Activated T-helper 1 cell treated with anti-CD3 and anti-CD28 coated beads, Interleukin-2, amount 50 U/mL, for 16 hours (primary cell): Measurements from ENCODE around the gene RUBCNL.

Source experiments
- DNase-seq, 2 donors: peaks; one replicate each; pipeline ENCODE4 v3.0.0-alpha.2; 2020; ENCODE audit warnings: low read depth in 1 of 2, low spot score in 1 of 2

Gene RUBCNL

DNA sequence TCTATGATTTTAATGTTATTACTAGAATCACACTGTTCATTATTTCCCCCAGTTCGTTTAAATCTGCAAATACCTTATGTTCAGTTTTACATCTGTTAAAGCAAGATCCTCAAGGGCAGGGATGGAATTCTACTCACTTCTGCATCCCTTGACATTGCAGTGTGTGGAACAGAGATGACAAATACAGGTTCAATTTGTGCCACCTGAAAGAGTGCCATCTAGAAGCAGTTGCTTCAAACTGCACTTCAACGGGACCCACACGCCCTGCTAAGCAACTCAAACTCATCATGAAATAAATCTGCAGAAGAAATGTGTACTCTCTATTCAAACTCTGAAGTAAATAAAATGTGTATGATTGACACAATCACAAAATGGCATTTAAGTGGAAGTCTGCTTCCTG, 44.5 kb downstream of the RUBCNL start:
- no peak for DNase-seq

DNA sequence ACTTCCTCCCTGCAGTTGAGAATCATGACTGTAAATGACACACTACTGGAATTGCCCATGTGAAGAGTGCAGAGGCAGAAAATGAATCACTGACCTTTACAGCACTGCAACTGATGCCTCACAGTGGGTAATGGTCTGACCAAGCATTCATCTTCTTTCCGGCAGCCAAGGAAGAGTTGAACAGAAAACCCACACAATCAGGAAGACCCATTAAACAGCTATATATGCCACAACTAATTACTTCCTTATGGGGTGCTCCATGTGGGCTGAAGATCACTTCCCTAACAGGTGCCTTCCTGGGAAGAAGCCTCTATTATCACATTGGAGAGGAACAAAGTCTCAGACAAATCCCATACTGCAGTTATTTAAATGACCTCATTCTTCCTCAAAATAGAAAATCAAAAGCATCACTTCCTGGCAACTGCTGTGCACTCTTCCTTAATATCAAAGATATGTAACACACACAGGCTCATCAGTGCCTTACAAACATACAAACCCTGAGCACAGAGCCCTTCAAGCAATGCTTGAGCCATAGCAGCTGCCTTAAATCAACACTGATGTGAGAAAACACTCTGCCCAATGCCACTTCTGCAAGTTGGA, 45.8 kb downstream of the RUBCNL start:
- no peak for DNase-seq

DNA sequence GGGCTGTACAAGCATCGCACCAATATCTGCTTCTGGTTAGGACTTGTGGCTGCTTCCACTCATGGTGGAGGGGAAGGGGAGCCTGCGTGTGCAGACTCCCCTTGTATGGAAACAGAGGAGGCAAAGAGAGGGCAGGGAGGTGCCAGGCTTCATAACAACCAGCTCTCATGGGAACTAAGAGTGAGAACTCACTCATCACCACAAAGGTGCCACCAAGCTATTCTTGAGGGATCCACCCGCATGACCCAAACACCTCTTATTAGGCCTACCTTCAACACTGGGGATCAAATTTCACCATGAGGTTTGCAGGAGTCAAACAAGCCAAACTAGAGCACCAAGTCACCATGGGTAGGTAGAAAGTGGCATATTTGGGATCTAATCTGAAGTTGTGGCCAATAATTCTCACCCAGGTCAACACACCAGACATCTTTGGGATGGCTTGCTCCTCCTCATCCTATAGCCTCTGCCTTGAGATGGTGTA, 46.4 kb downstream of the RUBCNL start:
- no peak for DNase-seq

DNA sequence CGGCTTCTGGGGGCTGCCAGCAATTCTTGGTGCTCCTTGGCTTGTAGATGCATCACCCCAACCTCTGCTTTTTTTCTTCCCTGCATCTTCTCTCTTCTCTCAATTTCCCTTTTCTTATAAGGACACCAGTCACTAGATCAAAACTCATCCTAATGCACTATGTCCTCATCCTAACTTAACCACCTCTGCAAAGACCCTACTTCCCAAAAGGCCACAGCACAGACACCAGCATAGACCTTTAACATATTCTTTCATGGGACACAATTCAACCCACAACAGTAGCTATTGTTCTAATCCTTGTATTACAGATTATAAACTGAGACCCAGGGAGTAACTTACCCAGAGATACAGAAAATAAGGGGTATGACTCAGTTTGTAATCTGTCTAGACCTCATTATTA, 47.0 kb downstream of the RUBCNL start:
- no peak for DNase-seq

DNA sequence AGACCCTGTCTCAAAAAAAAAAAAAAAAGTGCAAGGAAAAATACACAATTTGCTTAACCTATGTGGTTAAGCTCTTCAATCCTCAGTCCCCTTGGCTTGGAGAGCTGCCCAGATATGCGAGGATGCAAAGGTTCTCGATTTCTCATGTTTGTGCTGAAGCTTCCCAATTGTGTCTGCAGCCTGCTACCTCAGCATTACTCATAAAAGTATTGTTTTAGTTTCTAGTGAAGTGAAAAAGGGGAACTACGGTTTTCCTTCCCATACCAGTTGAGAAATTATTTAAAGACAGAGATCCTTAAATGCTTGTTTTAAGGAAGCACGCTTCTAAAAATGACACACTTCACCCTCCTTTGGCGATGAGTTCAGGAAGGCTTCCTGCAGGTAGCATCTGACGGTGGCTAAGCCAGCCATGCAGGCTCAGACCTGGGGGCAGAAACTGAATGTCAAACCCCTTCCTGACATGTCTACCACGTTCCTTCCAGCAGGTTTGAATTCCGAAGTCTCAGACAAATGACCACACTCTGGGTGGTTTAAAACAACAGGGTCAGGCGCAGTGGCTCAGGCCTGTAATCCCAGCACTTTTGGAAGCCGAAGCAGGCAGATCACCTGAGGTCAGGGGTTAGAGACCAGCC, 47.9 kb downstream of the RUBCNL start:
- DNase-seq: no peak

DNA sequence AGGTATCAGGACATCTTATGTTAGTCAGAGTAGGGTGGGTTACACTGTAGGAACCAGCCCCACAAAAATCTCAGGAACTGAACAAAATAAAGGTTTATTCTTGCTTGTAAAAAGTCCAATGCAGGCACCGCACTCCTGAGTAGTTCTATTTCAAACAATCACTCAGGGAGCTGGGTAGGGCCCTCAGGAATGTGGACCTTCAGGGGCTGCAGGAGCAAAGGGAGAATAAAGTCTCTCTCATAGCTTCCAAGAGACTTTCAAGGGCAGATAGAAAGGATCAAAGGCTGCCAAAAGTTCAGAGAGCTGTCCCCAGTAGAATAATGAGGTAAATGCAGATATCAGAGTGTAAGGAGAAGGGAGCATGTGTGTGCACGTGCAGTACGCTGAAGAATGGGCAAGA, 49.4 kb downstream of the RUBCNL start:
- no peak for DNase-seq

DNA sequence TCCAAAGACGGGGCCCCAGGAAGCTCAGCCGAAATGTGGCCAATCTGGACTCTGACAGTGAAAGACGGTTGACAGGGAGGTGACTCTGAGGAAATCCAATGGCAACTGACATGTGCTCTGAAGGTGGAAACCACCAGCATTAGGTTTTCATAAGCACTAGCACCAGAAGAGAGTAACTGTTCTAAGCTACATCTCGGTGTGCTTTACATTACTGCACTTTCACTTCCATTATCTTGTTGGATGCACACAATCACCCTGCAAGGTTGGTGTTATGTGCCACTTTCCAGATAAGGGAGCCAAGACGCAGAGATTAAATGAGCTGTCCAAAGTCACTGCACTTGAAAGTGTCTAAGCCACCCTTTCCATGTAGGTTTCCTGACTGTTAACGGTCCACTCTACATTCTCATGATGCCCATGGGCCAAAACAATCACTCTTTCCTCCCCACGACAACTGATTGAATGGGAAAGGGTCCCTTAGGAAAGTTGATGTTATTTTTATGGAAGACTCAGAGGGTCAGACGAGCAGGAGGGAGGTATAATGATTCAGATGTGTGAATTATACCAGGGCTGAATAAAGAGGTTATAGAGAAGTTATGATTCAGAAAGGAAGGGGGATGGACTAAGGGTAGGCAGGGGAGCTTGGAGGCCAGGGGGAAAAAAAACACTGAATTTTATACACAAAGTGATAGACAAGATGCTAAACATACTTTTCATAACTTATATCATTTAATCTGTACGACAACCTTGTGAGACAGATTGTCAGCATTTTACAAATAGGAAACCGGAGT, 52.8 kb downstream of the RUBCNL start:
- no peak for DNase-seq

DNA sequence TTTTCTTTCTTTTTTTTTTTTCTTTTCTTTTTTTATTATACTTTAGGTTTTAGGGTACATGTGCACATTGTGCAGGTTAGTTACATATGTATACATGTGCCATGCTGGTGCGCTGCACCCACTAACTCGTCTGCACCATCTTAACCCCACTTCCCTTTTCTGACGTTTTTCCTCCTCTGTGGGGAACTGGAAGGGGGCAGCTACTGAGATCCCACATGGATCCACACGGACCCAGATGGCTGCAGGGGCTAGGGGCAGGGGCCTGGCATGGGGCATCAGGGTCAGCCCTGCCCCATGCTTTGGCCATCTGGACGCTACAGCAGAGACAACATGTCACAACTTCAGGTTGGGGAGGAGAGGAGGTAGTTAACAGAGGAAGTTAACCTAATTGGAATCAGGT, 54.3 kb downstream of the RUBCNL start:
- no peak for DNase-seq

DNA sequence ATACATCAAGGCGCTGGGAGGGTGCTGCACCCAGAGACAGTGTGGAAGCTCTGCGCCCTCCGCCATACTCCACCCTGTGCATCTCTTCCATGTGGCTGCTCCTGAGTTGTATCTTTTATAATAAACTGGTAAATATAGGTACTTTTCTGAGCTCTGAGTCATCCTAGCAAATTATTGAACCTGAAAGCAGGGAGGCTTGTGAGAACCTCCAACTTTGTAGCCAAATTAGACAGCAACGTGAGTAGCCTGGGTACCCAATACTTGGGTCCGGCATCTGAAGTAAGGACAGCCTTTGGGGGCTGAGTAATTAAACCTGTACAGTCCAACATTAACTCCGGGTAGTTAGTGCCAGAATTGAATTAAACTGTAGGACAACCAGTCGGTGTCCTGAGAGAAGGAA, 57.4 kb downstream of the RUBCNL start:
- no peak for DNase-seq

DNA sequence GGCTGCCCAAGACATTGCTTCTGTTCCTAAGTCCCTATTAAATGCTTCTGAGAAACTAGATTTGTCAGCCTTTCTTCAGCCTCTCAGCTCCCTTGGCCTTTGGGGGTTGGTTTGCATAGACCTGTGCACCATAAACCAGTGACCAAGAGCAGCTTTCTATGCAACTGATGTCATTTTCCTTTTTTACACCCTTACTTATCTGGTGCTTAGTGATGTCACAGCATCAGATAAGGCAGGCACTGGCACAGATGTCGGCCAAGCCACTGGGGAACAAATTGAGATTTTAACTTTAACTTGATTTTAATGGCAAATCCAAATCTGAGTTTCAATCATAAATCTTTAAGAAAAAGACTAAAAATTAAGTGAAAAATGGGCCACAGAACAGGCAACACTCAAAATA, 59.8 kb downstream of the RUBCNL start:
- DNase-seq: no peak

DNA sequence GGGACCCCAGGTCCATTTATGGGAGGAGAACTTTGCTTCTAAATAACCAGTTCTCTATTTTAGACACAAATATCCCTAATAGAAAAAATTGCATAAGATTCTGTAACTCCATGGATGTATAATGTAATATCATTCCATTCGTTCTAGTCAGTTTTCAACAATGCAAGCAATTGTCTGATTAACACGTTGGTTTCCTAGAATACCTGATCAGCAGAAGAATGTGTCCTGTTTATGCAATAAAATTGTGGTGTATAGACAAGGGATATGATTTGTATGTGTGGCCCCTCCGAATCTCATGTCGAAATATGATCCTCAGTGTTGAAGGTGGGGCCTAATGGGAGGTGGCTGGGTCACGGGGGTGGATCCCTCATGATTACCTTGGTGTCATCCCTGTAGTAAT, 62.1 kb downstream of the RUBCNL start:
- DNase-seq: no peak

DNA sequence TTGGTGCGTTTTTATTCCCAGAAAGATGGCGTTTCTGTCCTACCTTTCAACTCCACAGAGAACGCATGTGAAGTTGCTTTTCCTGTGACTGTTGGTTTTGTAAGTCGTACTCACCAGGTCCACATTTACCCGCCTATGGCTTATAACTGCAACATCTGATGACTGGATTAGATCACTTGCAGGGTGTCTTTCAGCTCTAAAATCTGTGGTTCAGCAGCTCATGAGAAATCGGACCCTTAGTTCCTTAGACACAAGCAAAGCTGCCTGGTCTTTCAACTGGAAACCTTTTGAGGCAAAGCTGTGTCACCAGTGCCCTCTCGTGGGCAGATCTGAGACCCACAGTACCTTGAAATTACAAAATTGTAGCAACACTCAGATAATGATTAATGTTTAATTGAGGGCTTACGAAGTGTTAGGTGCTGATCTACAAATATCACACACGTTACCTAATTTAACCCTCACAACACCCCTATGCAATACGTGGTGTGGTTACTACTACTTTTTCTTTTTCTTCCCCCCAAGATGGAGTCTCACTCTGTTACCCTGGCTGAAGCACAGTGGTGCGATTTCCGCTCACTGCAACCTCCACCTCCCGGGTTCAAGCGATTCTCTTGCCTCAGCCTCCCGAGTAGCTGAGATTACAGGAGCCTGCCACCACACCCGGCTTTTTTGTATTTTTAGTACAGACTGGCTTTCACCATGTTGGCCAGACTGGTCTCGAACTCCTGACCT, 65.4 kb downstream of the RUBCNL start:
- peak; percentile 37 to 41 for DNase-seq

DNA sequence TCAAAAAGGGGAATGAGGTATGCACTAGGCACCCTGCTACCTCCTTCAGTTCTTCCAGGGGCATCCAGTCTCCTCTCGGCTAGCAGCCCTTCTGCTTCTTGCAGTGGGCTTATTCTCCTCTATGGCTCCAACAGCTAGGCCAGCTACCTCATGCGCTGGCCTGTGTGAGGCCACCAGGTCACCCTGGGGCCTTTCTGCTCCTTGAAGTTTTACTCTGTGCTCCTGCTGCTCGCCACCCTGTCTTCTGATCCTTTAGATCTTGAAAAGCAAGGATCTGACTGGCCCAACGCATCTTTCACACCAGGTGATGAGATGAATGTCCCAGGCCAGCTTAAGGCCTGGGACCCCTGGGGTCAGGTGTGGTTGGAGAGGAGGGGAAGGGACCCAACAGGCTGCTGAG, 66.2 kb downstream of the RUBCNL start:
- DNase-seq: no peak

DNA sequence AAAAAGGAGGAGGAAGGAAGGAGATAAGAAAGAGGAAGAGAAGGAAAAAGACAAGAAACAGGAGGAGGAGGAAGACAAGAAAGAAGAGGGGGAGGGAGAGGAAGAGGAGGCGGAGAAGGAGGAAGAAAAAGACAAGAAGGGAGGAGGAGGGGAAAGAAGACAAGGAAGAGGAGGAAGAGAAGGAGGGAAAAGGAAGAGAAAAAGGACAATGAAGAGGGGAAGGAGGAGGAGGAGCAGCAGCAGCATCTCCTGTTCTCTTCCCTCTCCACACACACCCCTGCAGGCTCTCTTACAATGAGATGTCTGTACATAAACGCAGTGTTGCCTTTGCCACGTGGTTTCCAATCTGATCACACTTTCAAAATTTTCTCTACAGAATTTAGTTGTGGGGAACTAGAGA, 66.6 kb downstream of the RUBCNL start:
- DNase-seq: no peak

DNA sequence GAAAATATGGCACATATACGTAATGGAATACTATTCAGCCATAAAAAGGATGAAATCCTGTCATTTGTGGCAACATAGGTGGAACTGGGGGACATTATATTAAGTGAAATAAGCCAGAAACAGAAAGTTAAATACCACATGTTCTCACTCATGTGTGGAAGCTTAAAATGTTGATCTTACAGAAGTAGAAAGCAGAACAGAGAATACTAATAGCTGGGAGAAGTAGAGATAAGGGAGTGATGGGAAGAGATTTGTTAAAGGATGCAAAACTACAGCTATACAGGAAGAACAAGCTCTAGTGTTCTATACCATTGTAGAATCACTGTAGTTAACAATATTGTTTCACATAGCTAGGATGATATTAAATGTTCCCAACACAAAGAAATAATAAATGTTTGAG, 68.1 kb downstream of the RUBCNL start:
- no peak for DNase-seq

DNA sequence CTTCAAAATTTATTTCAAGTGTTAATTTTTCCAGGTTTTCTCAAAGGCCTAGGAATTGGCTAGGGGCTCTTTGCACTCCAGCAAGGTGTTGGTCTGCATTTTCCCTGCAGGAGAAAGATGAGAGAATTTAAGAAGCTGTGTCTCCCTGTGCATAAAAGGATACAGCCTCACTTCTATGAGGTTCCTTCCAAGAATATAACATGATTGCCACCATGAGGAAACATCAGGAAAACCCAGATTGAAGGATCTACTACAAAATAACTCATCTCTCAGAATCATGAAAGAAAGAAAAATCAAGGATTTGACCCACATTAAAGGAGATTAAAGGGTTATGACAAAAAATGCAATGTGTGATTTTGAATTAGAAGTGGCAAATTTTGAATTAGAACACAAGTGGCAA, 69.9 kb downstream of the RUBCNL start:
- no peak for DNase-seq

DNA sequence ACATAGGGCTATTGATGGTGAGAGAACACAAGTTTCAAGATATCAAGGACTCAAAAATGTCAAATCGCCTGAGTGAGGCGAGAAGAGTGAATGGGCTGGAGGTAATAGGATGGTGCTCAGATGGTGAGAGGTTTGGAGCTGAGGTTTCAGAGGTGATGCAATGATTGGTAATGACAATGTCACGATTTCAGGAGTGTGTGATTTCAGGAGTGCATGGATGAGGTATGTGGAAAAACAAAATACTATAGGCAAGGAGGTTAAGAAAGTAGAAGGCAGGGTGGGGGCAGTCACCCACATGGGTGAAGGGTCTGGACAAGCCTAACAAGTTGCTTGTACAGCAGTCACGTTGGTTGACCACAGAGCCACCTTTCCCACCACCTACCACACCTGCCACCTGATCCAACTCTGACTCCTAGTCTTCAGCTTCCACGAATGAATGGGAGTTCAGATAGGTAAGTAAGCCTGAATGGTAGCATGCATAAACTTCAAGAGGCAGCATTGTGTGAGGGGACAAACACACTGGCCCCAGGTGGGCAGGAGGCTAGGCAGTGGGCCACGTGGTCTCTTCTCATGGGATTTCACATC, 71.5 kb downstream of the RUBCNL start:
- DNase-seq: no peak

DNA sequence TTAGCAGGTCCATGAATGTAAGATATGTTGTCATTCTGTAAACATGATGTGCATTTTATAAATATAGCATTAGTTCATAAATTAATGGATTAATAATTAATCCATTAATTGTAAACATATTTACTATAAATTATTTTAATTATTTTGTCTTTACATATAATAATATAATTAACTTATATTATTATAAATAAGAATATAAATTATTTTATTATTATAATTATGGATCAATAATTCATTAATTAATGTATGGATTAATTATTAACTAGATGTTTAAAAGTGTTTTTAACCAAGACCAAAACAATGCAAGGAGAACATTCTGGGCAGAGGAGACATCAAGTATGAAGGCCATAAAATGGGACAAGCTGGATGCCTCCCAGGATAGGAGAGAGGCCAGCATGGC, 72.0 kb downstream of the RUBCNL start:
- no peak for DNase-seq

DNA sequence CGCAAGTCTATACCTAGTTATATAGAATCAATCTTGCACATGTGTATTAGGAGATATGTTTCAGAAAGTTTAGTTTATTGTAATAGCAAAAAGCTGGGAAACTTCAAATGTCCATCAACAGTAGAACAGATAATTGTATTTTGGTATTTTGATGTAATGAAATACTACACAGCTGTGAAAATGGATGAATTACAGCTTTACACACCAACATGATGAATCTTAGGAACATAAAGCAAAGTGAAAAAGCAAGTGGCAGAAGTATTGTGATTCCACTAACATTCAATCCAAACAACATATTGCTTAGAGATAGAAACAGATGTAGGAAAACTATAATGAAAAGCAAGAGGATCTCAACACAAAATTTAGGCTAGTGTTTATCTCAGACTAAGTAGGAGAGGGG, 72.5 kb downstream of the RUBCNL start:
- DNase-seq: no peak

DNA sequence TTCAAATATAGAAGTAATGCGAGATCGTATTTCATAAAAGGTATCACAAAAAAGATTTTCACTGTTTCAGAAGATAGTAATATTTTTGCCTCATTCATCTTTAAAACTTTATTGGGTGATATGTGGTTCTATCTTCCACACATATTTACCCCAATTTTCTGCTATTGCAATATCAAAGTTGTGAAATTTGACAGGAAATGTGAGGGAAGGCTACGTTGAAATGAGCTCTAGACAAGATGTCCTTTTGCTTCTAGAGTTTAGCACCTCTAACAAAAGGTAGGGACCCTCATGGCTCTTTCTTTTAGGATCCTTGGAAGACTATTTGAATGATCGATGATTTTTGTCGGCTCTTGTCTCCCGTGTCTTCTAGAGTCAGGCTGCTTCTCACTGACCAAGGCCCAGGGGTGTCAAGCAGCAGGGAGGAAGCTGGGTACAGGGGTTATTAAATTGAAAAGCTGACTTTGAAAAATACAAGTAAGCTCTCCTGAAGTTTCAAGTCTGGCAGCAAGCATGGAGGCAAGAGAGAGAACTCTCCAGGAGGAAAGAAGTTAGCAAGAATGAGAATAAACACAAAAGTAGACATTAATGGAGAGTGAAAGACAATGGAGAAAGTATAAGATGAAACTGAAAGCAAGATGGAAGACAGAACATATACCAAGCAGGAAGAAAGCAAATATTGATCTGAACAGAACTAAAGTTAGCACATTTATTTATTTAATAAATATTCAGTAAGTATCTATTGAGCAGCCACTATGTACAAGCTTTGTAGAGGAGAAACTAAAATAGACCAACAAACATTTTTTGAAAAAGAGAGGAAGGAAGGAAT, 73.4 kb downstream of the RUBCNL start:
- DNase-seq: no peak

DNA sequence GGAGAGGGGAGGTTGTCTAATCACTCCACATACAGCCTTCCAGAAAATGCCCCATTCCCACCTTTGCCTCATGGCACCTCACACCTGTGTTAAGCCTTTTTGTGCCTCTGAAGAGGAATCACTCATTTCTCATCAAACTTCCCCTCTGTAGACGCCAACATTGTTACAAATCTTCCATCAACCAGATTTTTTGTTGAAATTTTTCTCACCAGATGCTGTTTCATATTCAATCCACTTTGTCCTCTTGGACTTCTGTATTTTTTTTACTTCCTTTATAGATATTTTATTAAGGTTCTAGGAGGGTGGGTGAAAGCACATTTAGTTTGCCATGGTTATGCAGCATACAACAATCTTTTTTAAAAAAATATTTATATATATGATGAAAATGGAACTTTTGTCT, 74.0 kb downstream of the RUBCNL start:
- no peak for DNase-seq
